GM18861 (cell line): ENCODE measurements around the gene C12orf50.
A peak's percentile ranks its signal among the peaks of the same experiment; 100 is the strongest.
"Not testable (repeated sequence)": the region's sequence is repeated elsewhere in the genome, so short reads cannot be mapped to it uniquely, and the experiment has no call there.

Experiments
- ATAC-seq: cut with Tn5 transposase; IDR thresholded peaks from one replicate; pipeline ENCODE4 v1.9.1; 2021; ENCODE audit not compliant: unreplicated experiment

Gene C12orf50

GRCh38 chr12:88029093-88029665 lies at the start of gene C12orf50:
Gene C12orf50 (minus strand): TSS chr12:88029401. CDS start chr12:88026962, 2,439 bp downstream.
- no peak for ATAC-seq

DNA sequence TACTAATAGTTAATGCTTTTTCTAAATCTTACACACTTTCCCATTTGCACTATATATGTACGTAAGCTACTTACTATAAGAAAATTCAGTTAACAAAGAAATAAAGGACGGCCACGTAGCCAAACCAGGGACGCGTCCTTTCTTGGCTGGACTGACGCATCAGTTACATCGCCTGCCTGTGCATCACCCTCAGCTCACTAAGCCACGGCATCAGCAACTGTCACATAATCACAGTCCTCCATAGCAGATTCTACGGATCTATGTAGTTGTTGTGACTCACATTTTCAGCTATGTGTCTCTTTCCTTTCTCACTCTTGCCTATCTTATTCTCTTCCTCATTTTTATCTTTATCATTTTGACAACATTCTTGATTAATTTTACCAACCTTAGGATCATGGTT lies 38.1 kb upstream of the C12orf50 start:
- ATAC-seq, result no peak

GRCh38 chr12:88063375-88063774 lies 34.2 kb upstream of the C12orf50 start:
- peak; percentile 96 for ATAC-seq

- ATAC-seq, result peak; percentile 50
Observed at GRCh38 chr12:88062474-88062873, 33.3 kb upstream of the C12orf50 start.

DNA sequence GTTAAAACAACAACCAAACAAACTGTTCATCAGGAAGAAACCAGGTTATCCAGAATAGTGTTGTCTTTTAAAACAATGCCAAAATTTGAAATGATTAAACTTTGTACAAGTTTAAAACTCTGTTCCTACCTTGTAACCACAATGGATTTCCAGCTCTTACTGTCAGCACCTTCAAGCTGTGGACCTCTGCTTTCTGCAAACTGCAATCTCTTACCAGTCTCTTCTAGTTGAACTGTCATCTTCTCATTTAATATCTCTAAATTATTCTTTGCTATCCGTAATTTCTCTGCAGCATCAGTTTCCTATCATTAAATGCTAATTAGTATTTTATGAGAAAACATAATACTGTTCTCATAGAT lies 29.5 kb upstream of the C12orf50 start:
- no peak for ATAC-seq

GRCh38 chr12:88057994-88058718 lies 29.0 kb upstream of the C12orf50 start:
- ATAC-seq, result no peak

GRCh38 chr12:88056571-88056970 lies 27.4 kb upstream of the C12orf50 start:
- no peak for ATAC-seq

DNA sequence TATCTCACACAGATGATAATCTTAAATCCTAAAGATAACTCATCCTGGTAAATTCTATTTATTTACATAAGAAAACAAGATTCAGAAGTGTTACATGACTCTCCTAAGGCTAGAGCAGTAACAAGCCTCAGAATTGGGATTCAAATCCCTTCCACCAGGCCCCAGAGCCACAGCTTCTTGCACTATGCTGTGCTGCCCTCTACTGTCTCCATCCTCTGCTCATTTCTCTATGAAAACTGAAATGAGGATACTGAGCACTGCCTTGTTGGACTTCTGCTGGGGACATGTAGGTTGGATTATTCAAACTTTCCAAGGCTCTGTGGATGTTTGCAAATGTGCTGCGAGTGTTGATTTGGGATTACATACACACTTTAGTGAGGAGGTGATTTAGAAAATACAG lies 23.5 kb upstream of the C12orf50 start:
- peak; percentile 55 for ATAC-seq

GRCh38 chr12:88044035-88044434 lies 14.8 kb upstream of the C12orf50 start:
- ATAC-seq, result no peak

DNA sequence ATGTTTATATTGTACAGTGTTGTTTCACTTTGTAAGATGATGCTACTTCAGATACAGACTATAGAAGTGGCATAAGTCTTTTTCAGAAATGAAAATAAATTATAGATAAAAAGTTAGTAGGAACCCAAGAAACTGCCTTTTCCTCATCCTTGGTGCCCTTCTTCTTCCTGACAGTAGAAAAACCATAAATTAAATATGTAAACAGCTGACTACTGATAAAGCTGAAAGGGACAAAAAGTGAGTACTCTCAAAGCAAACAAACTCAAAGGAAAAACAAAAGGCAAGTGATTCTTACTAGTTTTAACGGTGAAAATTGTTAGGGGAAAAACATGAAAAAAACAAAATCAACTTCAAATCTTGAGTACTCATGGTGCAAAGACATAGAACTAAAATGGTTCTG lies 8.6 kb upstream of the C12orf50 start:
- ATAC-seq, result no peak

DNA sequence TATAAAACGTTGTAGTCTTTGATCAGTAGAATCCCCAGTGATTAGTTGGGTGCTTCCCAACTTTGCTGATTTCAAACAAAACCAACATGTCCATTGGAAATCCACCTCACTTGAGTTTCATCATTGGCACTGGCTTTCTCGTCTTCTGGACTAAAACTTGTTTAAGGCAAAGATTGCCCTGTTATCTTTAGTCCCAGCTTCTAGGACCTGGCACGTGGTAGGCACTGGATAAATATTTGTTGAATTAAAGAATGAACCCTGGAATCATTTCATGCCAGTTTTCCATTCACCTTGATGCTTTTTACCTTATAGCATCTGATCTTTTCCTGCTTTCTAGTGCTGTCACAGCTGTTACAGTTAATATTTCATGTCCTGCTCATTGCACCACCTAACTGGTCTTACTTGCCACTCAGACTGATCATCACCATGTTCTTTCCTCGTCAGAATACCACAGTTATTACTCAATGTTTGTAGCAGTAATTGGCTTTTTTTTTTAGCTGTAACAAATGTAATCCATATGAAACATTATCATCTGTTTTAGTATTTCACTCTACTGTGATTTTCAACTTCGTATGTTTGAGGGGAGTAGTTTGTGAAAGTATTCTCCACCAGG lies 7.3 kb upstream of the C12orf50 start:
- ATAC-seq, result no peak

GRCh38 chr12:88035907-88036289 lies 6.7 kb upstream of the C12orf50 start:
- peak; percentile 10 for ATAC-seq

DNA sequence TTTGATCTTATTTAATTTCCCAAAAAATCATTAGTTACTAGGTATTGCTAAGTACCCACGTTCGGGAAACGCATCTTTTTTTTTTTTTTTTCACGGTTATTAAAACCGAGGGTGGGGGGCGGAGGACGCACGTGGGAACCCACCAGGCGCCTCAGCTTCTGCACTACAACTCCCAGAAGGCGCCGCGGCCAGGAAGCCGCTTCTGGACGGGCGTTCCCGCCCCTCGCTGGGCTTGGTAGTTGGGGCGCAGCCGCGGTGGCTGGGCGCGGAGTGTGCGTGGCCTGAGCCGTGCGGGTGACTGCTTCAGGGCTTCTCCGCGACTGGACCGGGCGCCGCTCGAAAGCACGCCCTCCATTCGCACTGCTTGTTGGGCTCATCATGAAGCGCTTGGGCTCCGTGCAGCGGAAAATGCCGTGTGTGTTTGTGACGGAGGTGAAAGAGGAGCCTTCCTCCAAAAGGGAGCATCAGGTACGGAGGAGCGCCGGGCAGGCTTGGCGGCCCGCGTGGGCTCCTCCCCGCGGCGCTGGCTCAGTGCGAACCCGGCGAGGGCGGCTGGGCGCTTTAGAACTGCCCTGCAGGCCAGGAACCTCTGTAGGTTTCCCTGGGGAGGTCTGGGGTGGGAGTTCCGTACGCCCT lies 6.2 kb upstream of the C12orf50 start:
- peak; percentile 99 for ATAC-seq

- not testable (repeated sequence) for ATAC-seq
Observed at GRCh38 chr12:88031161-88031560, 2.0 kb upstream of the C12orf50 start.

DNA sequence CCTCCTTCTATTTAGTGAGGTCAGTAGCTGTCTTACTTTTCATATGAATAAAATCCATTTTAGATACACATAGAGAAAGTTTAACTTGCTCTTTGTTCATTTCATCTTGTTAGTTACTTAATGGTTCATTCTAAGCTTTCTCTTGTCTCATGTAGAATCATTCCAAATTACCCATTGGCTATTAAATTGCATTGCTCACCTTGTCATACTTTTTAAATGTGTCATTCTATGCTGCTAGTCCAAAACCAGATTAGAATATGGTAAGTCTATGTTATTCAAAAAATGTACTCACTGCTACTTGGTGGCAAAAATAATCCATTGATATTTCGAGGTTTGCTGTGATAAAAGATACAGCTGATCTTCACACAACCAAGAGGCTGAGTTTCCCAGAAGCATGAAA lies 3.0 kb downstream of the C12orf50 start:
- ATAC-seq, result no peak

DNA sequence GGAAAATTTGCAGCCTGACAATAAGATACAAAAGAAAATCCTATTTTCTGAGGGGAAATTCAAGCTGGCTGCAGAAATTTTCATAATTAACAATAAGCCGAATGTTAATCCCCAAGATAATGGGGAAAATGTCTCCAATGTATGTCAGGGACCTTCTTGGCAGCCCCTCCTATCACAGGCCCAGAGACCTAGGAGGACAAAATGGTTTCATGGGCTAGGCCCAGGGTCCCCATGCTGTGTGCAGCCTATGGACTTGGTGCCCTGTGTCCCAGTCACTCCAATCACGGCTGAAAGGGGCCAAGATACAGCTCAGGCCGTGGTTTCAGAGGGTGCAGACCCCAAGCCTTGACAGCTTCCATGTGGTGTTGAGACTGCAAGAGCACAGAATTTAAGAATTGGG lies 11.2 kb downstream of the C12orf50 start:
- no peak for ATAC-seq

DNA sequence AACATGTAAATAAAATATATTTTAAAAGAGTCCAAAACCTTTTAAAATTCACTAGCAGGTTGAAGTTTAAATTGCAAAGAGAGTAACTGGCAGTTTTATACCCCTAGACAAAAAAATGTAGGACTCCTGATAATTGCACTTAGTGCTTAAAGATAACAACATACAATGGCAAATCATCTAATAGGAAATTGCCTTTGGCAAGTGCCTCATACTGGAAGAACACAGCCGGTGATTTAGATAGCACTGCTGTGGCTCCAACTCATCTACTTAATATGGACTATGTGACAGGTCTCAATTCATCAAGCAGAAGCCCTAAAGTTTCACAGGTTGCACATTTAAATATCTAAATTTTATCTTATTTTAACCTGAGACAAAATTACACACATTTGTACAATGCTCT lies 13.4 kb downstream of the C12orf50 start:
- no peak for ATAC-seq

- ATAC-seq, result no peak
Observed at GRCh38 chr12:88011755-88012154, 17.4 kb downstream of the C12orf50 start.

DNA sequence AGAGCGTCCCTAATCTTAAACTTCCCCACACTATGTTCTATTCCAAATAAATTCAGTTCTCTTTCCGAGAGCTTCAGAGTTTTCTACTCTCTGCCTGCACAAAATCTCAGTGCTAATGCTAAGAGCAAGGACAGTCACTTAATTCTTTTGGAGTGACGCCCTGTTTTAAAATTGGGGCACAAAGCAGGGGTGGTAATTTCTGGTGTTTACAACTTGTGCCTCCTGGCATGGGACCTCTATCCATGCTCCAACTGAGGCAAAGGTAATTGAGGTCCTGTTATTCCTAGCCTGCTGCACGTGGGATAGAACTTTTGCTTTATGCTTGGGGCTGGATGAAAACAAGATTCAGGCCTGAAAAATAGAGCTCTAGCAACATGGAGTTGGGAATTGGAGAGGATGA lies 22.9 kb downstream of the C12orf50 start:
- ATAC-seq, result no peak

DNA sequence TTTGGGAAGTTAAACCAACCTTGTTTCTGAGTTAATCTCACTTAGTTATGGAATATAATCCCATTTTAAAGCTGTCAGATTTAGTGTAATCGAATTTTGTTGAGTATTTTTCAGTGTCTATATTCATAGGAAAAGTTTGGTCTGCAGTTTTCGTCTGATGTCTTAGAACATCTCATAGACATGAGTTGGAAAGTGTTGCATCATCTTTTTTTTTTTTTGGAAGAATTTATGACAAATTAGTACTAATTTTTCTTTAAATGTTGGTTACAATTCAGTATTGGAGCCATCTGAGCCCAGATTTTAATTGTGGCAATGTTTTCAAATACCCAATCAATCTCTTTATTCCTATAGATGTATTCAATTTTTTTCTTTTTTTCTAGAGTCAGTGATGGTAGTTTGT lies 27.9 kb downstream of the C12orf50 start:
- no peak for ATAC-seq

DNA sequence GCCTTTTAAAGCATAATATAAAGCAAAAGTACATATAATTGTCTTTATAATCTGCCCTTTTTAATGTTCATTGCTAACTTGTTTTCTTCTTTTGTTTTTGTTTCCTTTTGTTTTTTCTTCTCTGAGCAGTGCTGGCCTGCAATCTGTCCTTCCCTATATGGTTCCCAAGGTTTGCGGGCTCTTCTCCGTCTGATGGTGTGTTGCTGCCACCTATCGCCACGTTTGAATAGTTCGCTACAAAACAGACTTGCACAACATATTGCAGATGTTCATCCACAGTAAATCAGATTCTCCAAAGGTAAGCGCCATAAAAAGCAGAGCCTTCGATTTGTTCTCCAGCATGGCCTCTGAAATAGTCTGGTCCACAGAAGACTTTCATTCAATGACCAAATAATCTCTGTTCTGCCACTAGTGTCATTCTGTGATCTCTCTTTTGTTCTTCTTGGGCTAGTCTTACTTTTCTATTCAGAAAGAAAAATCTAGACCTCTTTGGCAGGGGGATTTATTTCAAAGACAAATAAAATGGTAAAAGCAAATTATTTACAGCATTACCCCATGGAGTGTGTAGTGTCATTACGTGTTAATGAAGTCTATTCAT lies 33.5 kb downstream of the C12orf50 start:
- ATAC-seq, result peak; percentile 82

DNA sequence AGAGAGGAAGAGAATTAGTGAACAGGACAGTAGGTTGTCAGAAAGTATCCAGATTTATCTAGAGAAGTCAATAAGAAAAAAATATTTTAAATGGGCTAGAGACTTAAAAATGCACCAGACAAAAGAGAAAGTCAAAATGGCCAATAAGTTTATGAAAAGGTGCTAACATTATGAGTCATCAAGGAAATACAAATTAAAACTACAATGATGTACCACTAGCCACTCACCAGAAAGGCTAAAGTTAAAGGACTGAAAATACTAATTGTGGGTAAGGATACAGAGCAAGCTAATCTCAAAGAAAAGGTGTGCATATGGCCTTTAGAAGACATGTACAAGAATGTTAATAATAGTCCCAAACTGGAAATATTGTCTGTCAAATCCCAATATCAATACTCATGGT lies 37.7 kb downstream of the C12orf50 start:
- ATAC-seq, result no peak
